ENCODE data around the gene C1QTNF3.

Gene C1QTNF3

DNA sequence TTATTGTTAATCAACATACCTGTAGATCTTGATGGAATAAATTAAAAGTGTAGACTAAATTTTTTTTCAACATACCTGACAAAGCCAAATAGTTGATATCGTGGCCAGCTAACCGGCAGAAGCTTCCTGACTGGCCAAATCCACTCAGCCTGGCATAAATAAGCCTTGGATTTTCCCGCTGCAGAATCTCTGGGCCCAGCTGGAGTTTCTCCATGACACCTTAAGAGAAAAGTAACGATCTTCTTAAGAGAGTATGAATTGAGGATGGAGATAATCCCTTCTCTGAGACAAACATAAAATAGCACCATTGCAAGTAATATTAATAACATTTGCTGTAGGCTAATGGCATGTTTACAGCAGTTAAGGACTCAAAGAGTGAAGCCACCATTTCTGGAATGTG, 37.3 kb downstream of the C1QTNF3 start:
- Histone ChIP-seq H3K4me3 (ENCODE audit: insufficient read depth, low read length, poor library complexity, severe bottlenecking) (no peak overlapping the region), H3K4me2 (ENCODE audit: low read depth, low read length, poor library complexity, severe bottlenecking) (no peak overlapping the region), H3K27ac (ENCODE audit: low read depth, low read length) (no peak overlapping the region), H2AFZ (ENCODE audit: low read depth, low read length, severe bottlenecking) (no peak overlapping the region), H3F3A (ENCODE audit: insufficient read depth) (peaks cover 11% of the 10 kb centered on the region; the same call in 1 of the 2 replicates), H3K27me3 (ENCODE audit: low read length) (no peaks in the 10 kb centered on the region), H4K20me1 (ENCODE audit: low read depth, low read length) (no peaks in the 10 kb centered on the region), H3K79me2 (ENCODE audit: insufficient read depth, low read length) (no peaks in the 10 kb centered on the region), H3K9me3 (ENCODE audit: insufficient read depth, low read length) (no peaks in the 10 kb centered on the region), H3K36me3 (ENCODE audit: low read length) (no peaks in the 10 kb centered on the region), H3K9me2 (replicated peaks; ENCODE audit: insufficient read depth, low read length) (no peaks in the 10 kb centered on the region), H3K9ac (ENCODE audit: low read length) (no peak overlapping the region)
- TF ChIP-seq, protein P1, sequence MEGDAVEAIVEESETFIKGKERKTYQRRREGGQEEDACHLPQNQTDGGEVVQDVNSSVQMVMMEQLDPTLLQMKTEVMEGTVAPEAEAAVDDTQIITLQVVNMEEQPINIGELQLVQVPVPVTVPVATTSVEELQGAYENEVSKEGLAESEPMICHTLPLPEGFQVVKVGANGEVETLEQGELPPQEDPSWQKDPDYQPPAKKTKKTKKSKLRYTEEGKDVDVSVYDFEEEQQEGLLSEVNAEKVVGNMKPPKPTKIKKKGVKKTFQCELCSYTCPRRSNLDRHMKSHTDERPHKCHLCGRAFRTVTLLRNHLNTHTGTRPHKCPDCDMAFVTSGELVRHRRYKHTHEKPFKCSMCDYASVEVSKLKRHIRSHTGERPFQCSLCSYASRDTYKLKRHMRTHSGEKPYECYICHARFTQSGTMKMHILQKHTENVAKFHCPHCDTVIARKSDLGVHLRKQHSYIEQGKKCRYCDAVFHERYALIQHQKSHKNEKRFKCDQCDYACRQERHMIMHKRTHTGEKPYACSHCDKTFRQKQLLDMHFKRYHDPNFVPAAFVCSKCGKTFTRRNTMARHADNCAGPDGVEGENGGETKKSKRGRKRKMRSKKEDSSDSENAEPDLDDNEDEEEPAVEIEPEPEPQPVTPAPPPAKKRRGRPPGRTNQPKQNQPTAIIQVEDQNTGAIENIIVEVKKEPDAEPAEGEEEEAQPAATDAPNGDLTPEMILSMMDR (IDR thresholded peaks at IDR 0.05; ENCODE audit: insufficient read depth, low read length, poor library complexity, severe bottlenecking), result no peak
- TF ChIP-seq EZH2phosphoT487 (conservative IDR thresholded peaks at IDR 0.05; ENCODE audit: low read length), result no peak

DNA sequence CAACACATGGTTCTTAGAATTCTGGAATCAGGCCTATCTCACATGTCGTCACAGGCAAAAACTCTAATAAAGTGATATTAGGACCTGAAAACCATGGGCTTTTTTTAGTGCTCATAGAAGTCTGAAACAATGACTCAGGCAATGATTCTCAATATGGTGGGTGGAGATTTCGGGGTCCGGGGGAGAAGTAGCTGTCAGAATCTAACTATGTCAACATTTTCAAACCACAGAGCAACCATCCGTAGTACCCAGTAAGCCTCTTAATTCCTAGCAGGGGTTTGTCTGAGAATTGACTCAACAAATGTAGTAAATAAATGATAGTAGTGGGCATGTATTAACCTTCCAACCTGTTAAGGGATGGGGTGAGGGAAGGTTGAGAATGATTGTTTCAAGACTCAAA, 37.8 kb downstream of the C1QTNF3 start:
- H3K4me2 ChIP-seq (ENCODE audit: low read depth, low read length, poor library complexity, severe bottlenecking), result no peak overlapping the region
- peaks cover 11% of the 10 kb centered on the region; the same call in 1 of the 2 replicates for H3F3A ChIP-seq (ENCODE audit: insufficient read depth)
- H3K4me3 ChIP-seq (ENCODE audit: insufficient read depth, low read length, poor library complexity, severe bottlenecking), result no peak overlapping the region
- no peak overlapping the region for H2AFZ ChIP-seq (ENCODE audit: low read depth, low read length, severe bottlenecking)
- TF ChIP-seq, protein P1 (IDR thresholded peaks at IDR 0.05; ENCODE audit: insufficient read depth, low read length, poor library complexity, severe bottlenecking), result no peak
- TF ChIP-seq EZH2phosphoT487 (conservative IDR thresholded peaks at IDR 0.05; ENCODE audit: low read length), result no peak
- no peak overlapping the region for H3K9ac ChIP-seq (ENCODE audit: low read length)
- no peaks in the 10 kb centered on the region for H3K9me2 ChIP-seq (replicated peaks; ENCODE audit: insufficient read depth, low read length)
- H3K27ac ChIP-seq (ENCODE audit: low read depth, low read length), result no peak overlapping the region
- H3K9me3 ChIP-seq (ENCODE audit: insufficient read depth, low read length), result no peaks in the 10 kb centered on the region
- no peaks in the 10 kb centered on the region for H4K20me1 ChIP-seq (ENCODE audit: low read depth, low read length)
- H3K27me3 ChIP-seq (ENCODE audit: low read length), result no peaks in the 10 kb centered on the region
- H3K79me2 ChIP-seq (ENCODE audit: insufficient read depth, low read length), result no peaks in the 10 kb centered on the region
- H3K36me3 ChIP-seq (ENCODE audit: low read length), result no peaks in the 10 kb centered on the region

DNA sequence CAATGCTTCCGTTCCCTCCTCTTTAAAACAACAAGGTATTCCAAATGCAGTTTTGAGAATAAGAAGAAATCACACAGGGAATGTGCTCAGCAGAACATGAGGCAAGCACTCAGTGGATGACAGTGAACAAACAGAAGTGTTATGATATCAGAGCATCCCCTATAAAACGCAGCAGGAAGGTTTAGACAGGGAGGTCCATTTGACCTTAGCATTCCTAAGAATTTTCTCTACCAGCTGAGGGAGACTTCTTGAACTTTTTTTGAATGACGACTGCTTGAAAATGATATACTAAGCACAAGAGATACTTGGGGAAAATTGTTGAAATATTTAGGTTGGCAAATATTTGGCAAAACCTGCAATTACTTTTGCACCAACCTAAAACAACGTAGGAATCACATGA, 39.1 kb downstream of the C1QTNF3 start:
- H2AFZ ChIP-seq (ENCODE audit: low read depth, low read length, severe bottlenecking), result no peak overlapping the region
- no peaks in the 10 kb centered on the region for H4K20me1 ChIP-seq (ENCODE audit: low read depth, low read length)
- no peaks in the 10 kb centered on the region for H3K9me2 ChIP-seq (replicated peaks; ENCODE audit: insufficient read depth, low read length)
- TF ChIP-seq, protein P1 (IDR thresholded peaks at IDR 0.05; ENCODE audit: insufficient read depth, low read length, poor library complexity, severe bottlenecking), result no peak
- TF ChIP-seq EZH2phosphoT487 (conservative IDR thresholded peaks at IDR 0.05; ENCODE audit: low read length), result no peak
- H3F3A ChIP-seq (ENCODE audit: insufficient read depth), result peaks cover 4% of the 10 kb centered on the region; the same call in 1 of the 2 replicates
- no peaks in the 10 kb centered on the region for H3K9me3 ChIP-seq (ENCODE audit: insufficient read depth, low read length)
- no peak overlapping the region for H3K4me3 ChIP-seq (ENCODE audit: insufficient read depth, low read length, poor library complexity, severe bottlenecking)
- no peaks in the 10 kb centered on the region for H3K79me2 ChIP-seq (ENCODE audit: insufficient read depth, low read length)
- H3K4me2 ChIP-seq (ENCODE audit: low read depth, low read length, poor library complexity, severe bottlenecking), result no peak overlapping the region
- no peak overlapping the region for H3K9ac ChIP-seq (ENCODE audit: low read length)
- H3K27me3 ChIP-seq (ENCODE audit: low read length), result no peaks in the 10 kb centered on the region
- H3K27ac ChIP-seq (ENCODE audit: low read depth, low read length), result no peak overlapping the region
- H3K36me3 ChIP-seq (ENCODE audit: low read length), result no peaks in the 10 kb centered on the region
